Measurements from ENCODE around the gene CDK19.

GRCh38 chr6:110822249-110822648 lies 7.0 kb upstream of the CDK19 start:
- TF ChIP-seq CTCF (IDR thresholded peaks at IDR 0.05) (no peak), POLR2A (IDR thresholded peaks at IDR 0.05) (no peak)
